B cell (primary cell): ENCODE results near the gene FANCD2. TPM values are rescaled to one million over a fixed set of nuclear protein-coding genes. Genes with fewer than 3 reads are reported as not detected.

Experiments used
- ATAC-seq: fragments of 200-7000 bp; cut with Tn5 transposase; one replicate; pipeline ENCODE4 v1.10.0; 2021; ENCODE audit warnings: low read depth, mild to moderate bottlenecking, moderate number of reproducible peaks, moderate library complexity
- CTCF ChIA-PET: fragments of 350-600 bp; sonication (Branson Sonifier 250); formaldehyde crosslinking; loops from one replicate; lab custom pipeline; 2021; ENCODE audit warnings: antibody characterized with exemption, inconsistent platforms; lab: Charles Lee
- POLR2A ChIA-PET: fragments of 350-600 bp; sonication (Branson Sonifier 250); formaldehyde crosslinking; loops from one replicate; lab custom pipeline; 2021; ENCODE audit warnings: antibody characterized with exemption; lab: Charles Lee
- DNase-seq: peaks from one replicate; pipeline ENCODE4 v3.0.0; 2013
- H2AFZ ChIP-seq: 2 replicates; pipeline ENCODE4 v1.6.1; 2012; ENCODE audit warnings: mild to moderate bottlenecking, low read depth, low read length; ENCODE audit not compliant: insufficient read depth, poor library complexity, severe bottlenecking
- H3K27ac ChIP-seq, 2 donors: 1 replicate in 1 of 2; 2 replicates in 1 of 2; pipeline ENCODE4 v1.5.1; 2012 to 2013; ENCODE audit warnings: low read length in 2 of 2, mild to moderate bottlenecking in 2 of 2, moderate library complexity in 1 of 2
- H3K27me3 ChIP-seq, 4 experiments: fragments of 200-600 bp in 1 of 4; sonication (generic) in 1 of 4; replicated peaks in 1 of 4; 1 replicate in 2 of 4; 2 replicates in 2 of 4; pipeline versions ENCODE4 v1.6.1 to v1.7.0; 2013 to 2016; ENCODE audit warnings: low read length in 3 of 4, mild to moderate bottlenecking in 2 of 4, mixed read lengths in 1 of 4, moderate library complexity in 1 of 4; ENCODE audit not compliant: insufficient read depth in 4 of 4, control insufficient read depth in 3 of 4; ENCODE audit errors: control extremely low read depth in 1 of 4
- H3K36me3 ChIP-seq, 2 experiments: replicated peaks in 1 of 2; 1 replicate in 1 of 2; 2 replicates in 1 of 2; pipeline versions ENCODE4 v1.6.1 to v1.7.1; 2013; ENCODE audit warnings: low read length in 1 of 2; ENCODE audit not compliant: insufficient read depth in 2 of 2, control insufficient read depth in 1 of 2; ENCODE audit errors: control extremely low read depth in 1 of 2, extremely low read depth in 1 of 2
- H3K4me1 ChIP-seq, 2 donors: fragments of 200-600 bp in 1 of 2; sonication (generic) in 1 of 2; 1 replicate in 1 of 2; 2 replicates in 1 of 2; pipeline versions ENCODE4 v1.5.1 to v1.6.1; 2013 to 2017; ENCODE audit warnings: low read length in 2 of 2; ENCODE audit not compliant: control insufficient read depth in 2 of 2, insufficient read depth in 2 of 2
- H3K4me2 ChIP-seq: replicated peaks from 2 replicates; pipeline ENCODE3; 2012; ENCODE audit warnings: mild to moderate bottlenecking, low read depth, low read length; ENCODE audit not compliant: poor library complexity, severe bottlenecking
- H3K4me3 ChIP-seq, 5 experiments: fragments of 200-600 bp in 1 of 5; sonication (generic) in 1 of 5; 1 replicate in 3 of 5; 2 replicates in 2 of 5; pipeline versions ENCODE4 v1.5.1 to v1.7.0; 2011 to 2016; ENCODE audit warnings: low read length in 4 of 5, mild to moderate bottlenecking in 4 of 5, low read depth in 2 of 5, control low read depth in 1 of 5, moderate library complexity in 1 of 5; ENCODE audit not compliant: insufficient read depth in 1 of 5; ENCODE audit errors: control extremely low read depth in 1 of 5, extremely low read depth in 1 of 5
- H3K79me2 ChIP-seq: fragments of 200-600 bp; sonication (generic); one replicate; pipeline ENCODE4 v1.6.0; 2016; ENCODE audit warnings: low read length; ENCODE audit not compliant: control insufficient read depth, insufficient read depth
- H3K9ac ChIP-seq: fragments of 200-600 bp; sonication (generic); 2 replicates; pipeline ENCODE4 v1.6.1; 2017; ENCODE audit warnings: mild to moderate bottlenecking, low read length, moderate library complexity
- H3K9me3 ChIP-seq, 3 donors: one replicate each; pipeline versions ENCODE4 v1.6.1 to v1.7.1; 2013; ENCODE audit warnings: low read length in 2 of 3; ENCODE audit not compliant: control insufficient read depth in 2 of 3, insufficient read depth in 1 of 3; ENCODE audit errors: control extremely low read depth in 1 of 3
- H4K20me1 ChIP-seq: 2 replicates; pipeline ENCODE4 v1.6.0; 2012; ENCODE audit warnings: mild to moderate bottlenecking, low read length; ENCODE audit not compliant: insufficient read depth, control insufficient read depth, poor library complexity, severe bottlenecking
- H3K27ac Mint-ChIP-seq: one replicate; pipeline ENCODE4 v1.8.0; 2021; ENCODE audit warnings: mixed read lengths
- H3K27me3 Mint-ChIP-seq: one replicate; pipeline ENCODE4 v1.8.0; 2021; ENCODE audit warnings: mixed read lengths
- H3K4me1 Mint-ChIP-seq: one replicate; pipeline ENCODE4 v1.8.0; 2021; ENCODE audit warnings: mixed read lengths
- H3K4me3 Mint-ChIP-seq: one replicate; pipeline ENCODE4 v1.8.0; 2021; ENCODE audit warnings: mixed read lengths
- H3K9me3 Mint-ChIP-seq: one replicate; pipeline ENCODE4 v1.8.0; 2022; ENCODE audit warnings: mixed read lengths; ENCODE audit not compliant: insufficient read depth
- EZH2 ChIP-seq: IDR thresholded peaks from 2 replicates; pipeline ENCODE4 v1.6.1; 2012; ENCODE audit warnings: borderline replicate concordance, low read depth, mild to moderate bottlenecking, moderate library complexity, low read length; ENCODE audit not compliant: insufficient read depth, poor library complexity, severe bottlenecking
- WGBS: methylation state at CpG from one replicate; pipeline ENCODE4 v1.1.5; 2013; ENCODE audit warnings: missing lambda C conversion rate; ENCODE audit not compliant: insufficient coverage; 5-methylcytosine and 5-hydroxymethylcytosine counted together
- intact Hi-C: fragments of 100-400 bp; cut with micrococcal nuclease; formaldehyde crosslinking; loops from one replicate; pipeline ENCODE4 v1.10.0; 2022
- polyA plus RNA-seq: library from polyadenylated mRNA; depleted of rRNA; stranded (reverse); fragments of >200 nt; gene quantifications from 2 replicates; pipeline ENCODE4 v1.2.3, GENCODE V29; 2012
- total RNA-seq, 2 donors: library from RNA; stranded (reverse); fragments of 120-200 nt in 1 of 2; gene quantifications; 1 replicate in 1 of 2; 2 replicates in 1 of 2; pipeline versions ENCODE4 v1.2.3 to v1.2.4, GENCODE V29; 2013 to 2022
- TF ChIP-seq, protein P1 (sequence below): fragments of 200-600 bp; IDR thresholded peaks from one replicate; pipeline ENCODE4 v1.8.0; 2022; ENCODE audit warnings: antibody characterized with exemption, mild to moderate bottlenecking

Gene FANCD2
- total and polyA plus RNA-seq, 2 donors (not counting 1 experiment from before 2014, with no cell fraction given), result 31.7 to 65.8 TPM

DNA sequence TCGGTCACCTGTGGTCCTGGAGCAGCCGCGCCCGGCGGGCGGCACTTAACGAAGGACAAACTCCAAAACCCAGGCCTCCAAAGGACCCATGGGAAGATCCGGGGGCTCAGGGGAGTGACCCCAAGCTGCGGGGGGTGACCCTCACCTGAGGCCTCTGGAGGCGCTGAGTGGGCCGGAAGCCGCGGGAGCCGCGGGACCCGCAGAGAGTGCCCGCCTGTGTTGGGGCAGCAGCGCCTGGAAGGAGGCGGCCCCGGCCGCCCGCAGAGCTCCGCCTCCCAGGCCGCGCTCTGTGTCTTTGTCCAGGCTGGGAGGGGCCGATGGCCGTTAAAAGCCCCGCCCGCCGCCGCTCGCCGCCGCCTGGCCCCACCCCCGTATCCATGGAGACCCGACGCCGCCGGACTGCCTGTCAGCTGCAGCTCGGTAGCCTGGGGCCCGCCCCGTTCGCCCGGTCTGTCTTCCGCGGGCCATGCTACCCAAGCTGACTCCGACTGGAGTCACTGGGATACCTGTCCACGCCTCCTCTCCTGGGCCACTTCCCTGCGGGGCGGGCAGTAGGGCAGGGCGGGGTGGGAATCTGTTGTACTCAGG is 15.3 kb upstream of the FANCD2 start:
- under 1% methylated on average over 50 of the region's 51 CpGs for WGBS
- intact Hi-C loops, result loop anchor here (1.0 kb wide), 5 partner anchors 15 to 130 kb away; partner anchors contain the start of genes CRELD1, EMC3, FANCD2 and JAGN1

DNA sequence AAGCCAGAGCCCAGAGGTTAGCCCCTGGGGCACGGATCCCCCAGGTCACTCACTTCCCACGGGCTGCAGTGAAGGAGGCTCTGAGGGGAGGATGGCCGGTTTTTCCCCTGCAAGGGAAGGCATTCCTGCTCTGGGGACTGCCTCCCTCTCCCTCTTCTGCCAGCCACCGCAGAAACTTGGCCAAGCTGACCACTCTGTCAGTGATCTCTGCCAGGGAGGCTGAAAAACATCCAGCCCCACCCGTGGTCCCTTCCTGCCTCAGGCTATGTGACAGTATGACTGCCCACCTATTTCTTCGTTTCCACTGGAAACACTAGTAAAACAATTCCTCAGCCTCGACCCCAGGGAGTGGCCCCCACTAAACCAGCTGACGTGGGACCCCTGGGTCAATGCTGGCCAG is 14.6 kb upstream of the FANCD2 start:
- Histone ChIP-seq H3K27me3 (no peaks in the 10 kb centered on the region), H3K4me3 (peak overlapping the region in 1 of 5 experiments; percentile 64), H4K20me1 (peaks cover 8% of the 10 kb centered on the region), H3K79me2 (peaks cover 7% of the 10 kb centered on the region), H2AFZ (peak overlapping the region; percentile 73), H3K4me2 (peak overlapping the region; percentile 94), H3K9me3 (no peaks in the 10 kb centered on the region), H3K27ac (no peak overlapping the region), H3K4me1 (peaks cover 14 to 29% of the 10 kb centered on the region in 2 donors), H3K36me3 (no peaks in the 10 kb centered on the region), H3K9ac (peak overlapping the region; percentile 70)
- CTCF ChIA-PET, result no interaction called here
- Mint-ChIP-seq H3K4me3 (peak overlapping the region; percentile 75), H3K27me3 (no peaks in the 10 kb centered on the region), H3K27ac (no peak overlapping the region), H3K9me3 (no peaks in the 10 kb centered on the region), H3K4me1 (peaks cover 20% of the 10 kb centered on the region)
- ATAC-seq, result no peak
- WGBS, result 74% methylated on average over 6 of the region's 8 CpGs
- intact Hi-C loops, result loop anchor here (1.0 kb wide), 5 partner anchors 15 to 130 kb away; partner anchors contain the start of genes CRELD1, EMC3, FANCD2 and JAGN1
- TF ChIP-seq, protein P1, sequence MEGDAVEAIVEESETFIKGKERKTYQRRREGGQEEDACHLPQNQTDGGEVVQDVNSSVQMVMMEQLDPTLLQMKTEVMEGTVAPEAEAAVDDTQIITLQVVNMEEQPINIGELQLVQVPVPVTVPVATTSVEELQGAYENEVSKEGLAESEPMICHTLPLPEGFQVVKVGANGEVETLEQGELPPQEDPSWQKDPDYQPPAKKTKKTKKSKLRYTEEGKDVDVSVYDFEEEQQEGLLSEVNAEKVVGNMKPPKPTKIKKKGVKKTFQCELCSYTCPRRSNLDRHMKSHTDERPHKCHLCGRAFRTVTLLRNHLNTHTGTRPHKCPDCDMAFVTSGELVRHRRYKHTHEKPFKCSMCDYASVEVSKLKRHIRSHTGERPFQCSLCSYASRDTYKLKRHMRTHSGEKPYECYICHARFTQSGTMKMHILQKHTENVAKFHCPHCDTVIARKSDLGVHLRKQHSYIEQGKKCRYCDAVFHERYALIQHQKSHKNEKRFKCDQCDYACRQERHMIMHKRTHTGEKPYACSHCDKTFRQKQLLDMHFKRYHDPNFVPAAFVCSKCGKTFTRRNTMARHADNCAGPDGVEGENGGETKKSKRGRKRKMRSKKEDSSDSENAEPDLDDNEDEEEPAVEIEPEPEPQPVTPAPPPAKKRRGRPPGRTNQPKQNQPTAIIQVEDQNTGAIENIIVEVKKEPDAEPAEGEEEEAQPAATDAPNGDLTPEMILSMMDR, result no peak
- TF ChIP-seq EZH2, result no peak
- POLR2A ChIA-PET, result interaction anchor here (0.5 to 1.4 kb wide), 4 partner anchors 15 to 630 kb away, joined by 3 to 9 read pairs (median 4); partner anchors contain the start of genes EMC3 and FANCD2
- DNase-seq, result no peak

More for the DNA sequence above, 15.3 kb upstream of the FANCD2 start:
- H3K36me3 ChIP-seq, result no peaks in the 10 kb centered on the region
- no peak overlapping the region for H3K27ac ChIP-seq
- Mint-ChIP-seq H3K4me3 (peak overlapping the region; percentile 85), H3K9me3 (no peaks in the 10 kb centered on the region), H3K27ac (no peak overlapping the region), H3K27me3 (no peaks in the 10 kb centered on the region), H3K4me1 (peaks cover 20% of the 10 kb centered on the region)
- H3K27me3 ChIP-seq, result no peaks in the 10 kb centered on the region
- peaks cover 14 to 29% of the 10 kb centered on the region in 2 donors for H3K4me1 ChIP-seq
- ChIA-PET CTCF (no interaction called here), POLR2A (interaction anchor here (0.5 to 1.4 kb wide), 5 partner anchors 9 to 630 kb away, joined by 3 to 9 read pairs (median 4); partner anchors contain the start of genes CRELD1 and FANCD2)
- H2AFZ ChIP-seq, result peak overlapping the region; percentile 73
- H3K4me2 ChIP-seq, result peak overlapping the region; percentile 94
- peak overlapping the region; percentile 70 for H3K9ac ChIP-seq
- peak overlapping the region in 4 of 5 experiments; percentile 46 to 64 (median 57) for H3K4me3 ChIP-seq
- H3K79me2 ChIP-seq, result peaks cover 10% of the 10 kb centered on the region
- ATAC-seq, result peak; percentile 86
- DNase-seq, result peak; percentile 86
- H3K9me3 ChIP-seq, result no peaks in the 10 kb centered on the region
- peaks cover 8% of the 10 kb centered on the region for H4K20me1 ChIP-seq
- TF ChIP-seq EZH2, result no peak
- TF ChIP-seq, protein P1, result no peak
